CD4-positive, alpha-beta T cell treated with Interleukin-4 for 1 hour (primary cell): Measurements from ENCODE around the gene HIP1R.
"Not testable (repeated sequence)": the region's sequence is repeated elsewhere in the genome, so short reads cannot be mapped to it uniquely, and the experiment has no call there.

Source experiments
- DNase-seq, 2 donors: peaks; one replicate each; pipeline ENCODE4 v3.0.0-alpha.2; 2020 to 2022

HIP1R gene

GRCh38 chr12:122875590-122876220 is 40.4 kb downstream of the HIP1R start:
- DNase-seq = no peak

- DNase-seq = not testable (repeated sequence)
Measured at GRCh38 chr12:122876281-122876680, 41.0 kb downstream of the HIP1R start.

DNA sequence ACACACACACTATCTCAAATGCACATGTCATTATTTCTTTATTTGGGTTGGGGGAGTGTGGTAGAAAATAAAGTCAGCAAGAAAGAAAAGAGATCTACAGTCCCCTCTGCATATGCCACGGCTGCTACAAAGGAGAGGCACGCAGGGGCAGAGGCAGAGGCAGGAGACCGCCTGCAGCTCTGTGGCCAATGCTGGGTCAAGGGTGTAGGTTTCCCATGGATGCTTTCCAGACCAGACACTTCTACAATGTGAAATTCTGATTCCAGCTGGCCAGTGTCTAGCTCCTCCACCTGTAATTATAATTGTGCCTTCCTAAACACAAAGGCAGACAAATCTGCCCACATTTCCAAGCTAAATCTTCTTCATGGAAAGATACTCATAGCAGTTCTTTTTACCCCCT is 41.5 kb downstream of the HIP1R start:
- no peak for DNase-seq

GRCh38 chr12:122878780-122879612 is 43.7 kb downstream of the HIP1R start:
- no peak for DNase-seq

GRCh38 chr12:122880155-122880667 is 45.0 kb downstream of the HIP1R start:
- no peak for DNase-seq

GRCh38 chr12:122880668-122881067 is 45.4 kb downstream of the HIP1R start:
- DNase-seq = no peak

DNA sequence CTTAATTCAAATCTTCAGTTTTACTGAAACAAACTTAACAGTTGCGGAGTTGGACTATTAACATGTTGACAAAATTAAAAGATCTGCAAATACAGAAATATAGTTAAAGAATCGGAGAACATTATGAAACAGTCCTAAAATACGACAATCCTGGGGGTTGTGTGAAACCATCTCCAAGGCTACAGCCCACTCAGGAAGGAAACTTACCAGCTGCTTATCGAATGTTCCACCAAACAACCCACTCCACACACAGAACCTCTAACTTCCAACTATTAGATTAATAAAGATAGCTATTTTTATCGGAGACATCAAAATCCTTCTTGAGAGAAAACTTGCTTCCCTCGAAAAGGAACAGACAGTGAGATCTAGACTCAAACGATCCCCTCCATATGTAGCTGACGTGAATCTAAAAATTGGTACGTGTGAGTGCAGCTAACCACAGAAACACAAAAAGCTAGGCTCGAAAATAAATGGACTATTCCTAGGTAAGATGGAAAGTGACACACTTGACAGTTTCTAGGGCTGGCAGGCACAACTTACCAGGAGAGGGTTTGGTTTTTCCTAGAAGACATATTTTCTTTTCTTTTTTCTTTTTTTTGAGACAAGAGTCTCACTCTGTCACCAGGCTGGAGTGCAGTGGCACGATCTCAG is 47.8 kb downstream of the HIP1R start:
- no peak for DNase-seq

- DNase-seq = no peak
Measured at GRCh38 chr12:122884091-122884826, 49.0 kb downstream of the HIP1R start.

DNA sequence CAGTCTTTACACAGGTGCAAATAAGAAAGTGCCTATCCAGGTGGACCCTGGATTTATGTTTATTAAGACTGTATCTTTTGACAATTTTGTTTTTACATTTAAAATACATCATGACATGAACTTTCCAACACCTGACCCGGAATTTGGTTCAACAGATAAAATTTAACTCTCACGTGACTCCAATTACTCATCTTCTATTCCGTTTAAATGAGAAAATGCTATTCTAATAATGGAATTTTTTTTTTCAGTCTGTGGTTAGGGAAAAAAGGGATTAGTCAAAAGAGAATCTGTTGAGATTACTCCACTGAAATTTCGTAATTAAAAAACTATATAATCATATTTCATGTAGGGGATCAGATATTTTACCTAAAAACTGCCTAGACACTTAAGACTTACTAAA is 49.6 kb downstream of the HIP1R start:
- DNase-seq = no peak

- DNase-seq = no peak
Measured at GRCh38 chr12:122886161-122886560, 50.9 kb downstream of the HIP1R start.

DNA sequence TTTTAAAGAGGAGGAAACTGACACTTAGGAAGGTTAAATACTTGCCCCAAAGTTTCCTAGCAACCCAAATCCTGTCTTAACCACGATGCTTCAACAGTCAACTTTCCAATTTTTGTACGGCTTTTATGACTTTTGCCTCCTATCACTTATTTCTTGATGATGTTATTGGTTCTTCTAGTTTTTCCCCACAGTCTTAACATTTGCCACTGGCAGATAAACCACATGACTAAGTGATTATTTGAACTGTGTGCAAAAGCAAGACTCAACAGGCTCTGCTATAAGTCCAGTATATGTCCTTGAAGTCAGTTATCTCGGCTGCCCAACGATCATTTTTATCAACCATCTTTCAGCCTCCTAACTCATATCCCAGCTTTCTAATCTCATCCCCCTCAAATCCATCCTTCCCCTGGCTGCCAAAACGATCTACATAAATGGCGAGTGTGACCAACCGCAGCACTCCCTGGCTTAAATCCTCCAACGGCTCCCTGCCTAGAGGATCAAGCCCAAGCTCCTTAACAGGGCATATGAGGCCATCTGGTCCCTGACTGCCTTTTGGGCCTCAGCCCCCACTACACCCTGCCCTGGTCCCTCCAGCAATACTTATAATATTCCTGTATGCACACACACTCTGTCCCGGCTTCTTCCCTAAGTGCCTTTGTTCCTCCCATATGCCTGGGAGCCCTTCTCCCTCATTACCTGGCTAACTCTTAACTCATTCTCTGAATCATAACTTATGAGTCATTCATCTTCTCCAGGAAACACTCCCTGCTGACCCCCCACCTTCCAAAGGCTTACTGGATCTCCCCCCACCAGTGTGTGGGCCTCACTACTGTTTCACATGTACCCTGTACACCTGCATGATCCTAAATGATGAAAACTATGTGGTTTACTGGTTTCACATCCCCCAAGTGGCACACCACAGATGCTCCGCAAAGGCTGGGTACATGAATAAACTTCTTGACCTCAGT is 51.9 kb downstream of the HIP1R start:
- DNase-seq = peak; percentile 41 to 51

DNA sequence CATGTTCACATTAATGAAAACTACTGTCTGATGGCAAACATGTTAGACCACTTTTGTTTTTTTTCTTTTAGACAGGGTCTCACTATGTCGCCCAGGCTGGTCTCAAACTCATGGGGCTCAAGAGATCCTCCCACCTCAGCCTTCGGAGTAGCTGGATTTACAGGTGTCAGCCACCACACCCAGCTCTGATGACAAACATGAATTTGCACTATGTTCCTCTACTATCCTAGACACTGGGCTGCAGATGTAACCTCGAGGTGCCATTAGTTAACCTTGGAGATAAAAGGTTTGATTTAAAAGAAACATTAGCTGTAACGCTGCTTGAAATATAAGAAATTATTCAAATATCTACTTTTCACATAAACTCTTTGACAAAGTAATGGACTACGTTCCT is 52.6 kb downstream of the HIP1R start:
- no peak for DNase-seq

- DNase-seq = peak; percentile 81 to 86
Measured at GRCh38 chr12:122888232-122888752, 53.0 kb downstream of the HIP1R start.

DNA sequence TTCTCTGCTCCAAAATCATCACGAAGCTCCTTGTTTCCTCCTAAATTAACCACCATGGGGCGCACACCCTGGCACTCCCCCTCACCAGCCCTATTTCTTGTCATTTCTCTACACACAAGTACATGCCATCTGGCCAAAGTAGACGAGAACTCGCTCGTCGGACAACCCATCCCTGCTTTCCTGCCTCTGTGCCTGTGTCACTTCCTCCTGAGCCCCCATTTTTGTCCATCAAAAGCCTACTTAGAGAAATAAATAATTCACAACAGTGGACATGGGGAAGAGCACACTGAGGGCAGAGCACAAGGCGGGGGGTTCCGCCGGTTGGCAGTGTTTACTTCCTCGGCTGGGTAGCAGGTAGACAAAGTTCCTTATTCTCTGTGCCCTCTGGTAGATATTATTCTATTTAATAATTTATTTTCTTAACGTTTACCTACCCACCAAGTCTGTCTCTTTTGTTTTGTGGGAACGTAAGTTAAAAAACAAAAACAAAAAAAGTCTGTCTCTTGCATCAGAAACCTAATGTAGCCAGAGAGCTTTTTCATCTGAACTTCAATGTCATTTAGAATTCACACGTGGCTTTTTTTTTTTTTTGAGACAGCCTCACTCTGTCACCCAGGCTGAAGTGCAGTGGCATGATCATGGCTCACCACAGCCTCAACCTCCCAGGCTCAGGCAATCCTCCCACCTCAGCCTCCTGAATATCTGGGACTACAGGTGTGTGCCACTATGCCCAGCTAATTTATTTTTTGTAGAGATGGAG is 54.7 kb downstream of the HIP1R start:
- no peak for DNase-seq

- no peak for DNase-seq
Measured at GRCh38 chr12:122891661-122892525, 56.6 kb downstream of the HIP1R start.

DNA sequence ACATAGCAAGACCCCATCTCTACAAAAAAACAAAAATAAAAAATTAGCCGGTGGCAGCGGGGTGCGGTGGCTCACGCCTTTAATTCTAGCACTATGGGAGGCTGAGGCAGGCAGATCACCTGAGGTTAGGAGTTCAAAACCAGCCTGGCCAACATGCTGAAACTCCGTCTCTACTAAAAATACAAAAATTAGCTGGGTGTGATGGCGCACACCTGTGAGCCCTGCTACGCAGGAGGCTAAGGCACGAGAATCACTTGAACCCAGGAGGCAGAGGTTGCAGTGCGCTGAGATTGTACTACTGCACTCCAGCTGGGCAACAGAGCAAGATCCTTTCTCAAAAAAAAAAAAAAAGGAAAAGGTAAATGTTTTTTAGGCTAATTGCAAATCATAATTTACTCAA is 57.5 kb downstream of the HIP1R start:
- not testable (repeated sequence) for DNase-seq

DNA sequence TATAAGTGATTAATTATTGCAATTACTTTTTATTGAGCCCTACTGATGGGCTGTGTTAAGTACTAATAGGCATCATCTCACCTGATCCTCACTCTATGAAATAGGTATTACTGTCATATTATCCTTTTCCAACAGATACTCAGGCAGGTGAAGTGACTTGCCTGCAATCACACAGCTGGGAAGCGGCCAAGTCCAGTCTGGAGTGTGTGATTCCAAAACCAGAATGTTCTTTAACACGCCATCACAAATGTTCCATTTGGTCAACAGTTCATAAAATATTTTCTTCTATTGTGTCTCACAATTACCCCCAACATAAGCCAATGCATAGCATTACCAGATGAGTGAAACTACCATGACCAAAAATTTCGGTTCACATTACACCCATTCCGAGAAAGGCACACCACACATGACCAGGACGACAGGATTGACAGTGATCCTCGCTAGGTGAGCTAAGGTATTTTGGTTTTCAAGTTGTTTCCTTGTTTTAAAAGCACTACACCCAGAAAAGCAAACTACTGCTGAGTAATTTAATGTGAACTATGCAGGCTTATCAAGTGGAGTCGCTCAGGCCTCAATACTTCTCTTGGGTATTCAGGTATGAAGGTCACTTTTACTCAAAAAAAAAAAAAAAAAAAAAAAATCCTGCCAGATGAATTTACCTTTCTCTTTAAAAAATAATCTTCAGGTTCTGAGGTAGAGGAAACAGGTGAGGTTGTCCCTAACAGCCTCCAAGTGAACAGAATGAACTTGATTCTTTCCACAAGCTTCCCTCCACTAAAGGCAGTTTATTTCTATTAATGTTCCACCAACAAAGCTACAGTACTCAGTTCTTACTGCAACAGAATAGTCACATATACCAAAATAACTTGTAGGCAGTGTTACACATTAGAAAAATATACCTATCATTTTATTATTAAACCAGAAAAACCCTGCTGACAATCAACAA is 58.2 kb downstream of the HIP1R start:
- DNase-seq = no peak
